Fibroblast of lung (primary cell): Measurements from ENCODE around the gene KIAA1671. TPM values are rescaled to one million over a fixed set of nuclear protein-coding genes. Genes with fewer than 3 reads are reported as not detected.

ENCODE experiments used
- DNase-seq, 2 donors: peaks; one replicate each; pipeline versions ENCODE4 v3.0.0 to v3.0.0-alpha.2; 2010; ENCODE audit warnings: low read depth in 2 of 2
- H2AFZ ChIP-seq: 2 replicates; pipeline ENCODE4 v1.5.1; 2012; ENCODE audit warnings: low read length, control low read depth, inconsistent platforms
- H3K27ac ChIP-seq: 2 replicates; pipeline ENCODE4 v1.5.1; 2011; ENCODE audit warnings: low read length, control low read depth; ENCODE audit not compliant: insufficient read depth
- H3K27me3 ChIP-seq: 2 replicates; pipeline ENCODE4 v1.5.1; 2011; ENCODE audit warnings: mild to moderate bottlenecking, low read length; ENCODE audit not compliant: control insufficient read depth, insufficient read depth
- H3K36me3 ChIP-seq: 2 replicates; pipeline ENCODE4 v1.5.1; 2011; ENCODE audit warnings: low read length; ENCODE audit not compliant: control insufficient read depth, insufficient read depth
- H3K4me1 ChIP-seq: 2 replicates; pipeline ENCODE4 v1.5.1; 2011; ENCODE audit warnings: low read length; ENCODE audit not compliant: control insufficient read depth, insufficient read depth; ENCODE audit errors: extremely low read depth
- H3K4me2 ChIP-seq: 2 replicates; pipeline ENCODE4 v1.5.1; 2011; ENCODE audit warnings: low read length, control low read depth; ENCODE audit not compliant: insufficient read depth; ENCODE audit errors: extremely low read depth
- H3K4me3 ChIP-seq, 4 experiments: fragments of 200-600 bp in 1 of 4; sonication (generic) in 1 of 4; replicated peaks in 1 of 4; 2 replicates each; pipeline ENCODE4 v1.5.1; 2011 to 2016; ENCODE audit warnings: low read length in 4 of 4, low read depth in 3 of 4, mild to moderate bottlenecking in 3 of 4, control low read depth in 2 of 4, inconsistent platforms in 1 of 4, mixed read lengths in 1 of 4; ENCODE audit not compliant: insufficient read depth in 1 of 4; ENCODE audit errors: control extremely low read depth in 1 of 4
- H3K79me2 ChIP-seq: 2 replicates; pipeline ENCODE4 v1.5.1; 2012; ENCODE audit warnings: mild to moderate bottlenecking, low read length, inconsistent platforms; ENCODE audit not compliant: control insufficient read depth, insufficient read depth
- H3K9ac ChIP-seq: 2 replicates; pipeline ENCODE4 v1.5.1; 2011; ENCODE audit warnings: mild to moderate bottlenecking, low read length, control low read depth; ENCODE audit not compliant: insufficient read depth
- H3K9me3 ChIP-seq: 2 replicates; pipeline ENCODE4 v1.5.1; 2012; ENCODE audit warnings: low read depth, low read length; ENCODE audit not compliant: control insufficient read depth, insufficient read depth
- H4K20me1 ChIP-seq: 2 replicates; pipeline ENCODE4 v1.5.1; 2011; ENCODE audit warnings: low read length; ENCODE audit not compliant: control insufficient read depth, insufficient read depth; ENCODE audit errors: extremely low read depth
- EZH2 ChIP-seq: IDR thresholded peaks from 2 replicates; pipeline ENCODE4 v1.5.1; 2012; ENCODE audit warnings: low read length, control low read depth, mild to moderate bottlenecking; ENCODE audit errors: missing control alignments
- polyA plus RNA-seq, 2 donors: library from polyadenylated mRNA; depleted of rRNA in 1 of 2; stranded (reverse) in 1 of 2; unstranded in 1 of 2; fragments of >200 nt; gene quantifications; 2 replicates each; pipeline ENCODE4 v1.2.1, GENCODE V29; 2011 to 2012; ENCODE audit warnings: missing spikeins in 1 of 2
- total RNA-seq: library from RNA; depleted of rRNA; stranded (reverse); fragments of >200 nt; gene quantifications from 2 replicates; pipeline ENCODE4 v1.2.1, GENCODE V29; 2014
- TF ChIP-seq, protein P1 (sequence below), 2 donors: IDR thresholded peaks in 1 of 2; conservative IDR thresholded peaks in 1 of 2; 1 replicate in 1 of 2; 2 replicates in 1 of 2; pipeline ENCODE4 v1.5.1; 2011 to 2012; ENCODE audit warnings: low read length in 2 of 2, control low read depth in 1 of 2, inconsistent platforms in 1 of 2, low read depth in 1 of 2, mild to moderate bottlenecking in 1 of 2

Gene KIAA1671
- total and polyA plus RNA-seq, 2 donors (not counting 1 experiment from before 2014, with no cell fraction given) = 0.34 to 1.3 TPM

DNA sequence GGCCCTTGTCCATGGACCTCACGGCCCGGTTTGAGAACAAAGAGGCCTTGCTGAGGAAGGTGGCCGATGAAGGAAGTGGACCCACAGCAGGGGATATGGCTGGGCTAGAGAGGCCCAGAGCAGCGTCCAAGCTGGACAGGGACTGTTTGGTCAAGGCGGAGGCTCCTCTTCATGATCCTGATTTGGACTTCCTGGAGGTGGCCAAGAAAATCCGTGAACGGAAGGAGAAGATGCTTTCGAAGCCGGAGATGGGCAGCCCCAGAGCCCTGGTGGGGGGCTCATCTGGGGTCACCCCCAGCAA, 76.3 kb downstream of the KIAA1671 start:
- no peaks in the 10 kb centered on the region for H3K36me3 ChIP-seq
- H3K79me2 ChIP-seq = no peaks in the 10 kb centered on the region
- H3K27ac ChIP-seq = no peak overlapping the region
- no peaks in the 10 kb centered on the region for H3K27me3 ChIP-seq
- H2AFZ ChIP-seq = no peak overlapping the region
- no peak overlapping the region for H3K4me2 ChIP-seq
- no peaks in the 10 kb centered on the region for H3K9me3 ChIP-seq
- no peaks in the 10 kb centered on the region for H4K20me1 ChIP-seq
- TF ChIP-seq, protein P1, sequence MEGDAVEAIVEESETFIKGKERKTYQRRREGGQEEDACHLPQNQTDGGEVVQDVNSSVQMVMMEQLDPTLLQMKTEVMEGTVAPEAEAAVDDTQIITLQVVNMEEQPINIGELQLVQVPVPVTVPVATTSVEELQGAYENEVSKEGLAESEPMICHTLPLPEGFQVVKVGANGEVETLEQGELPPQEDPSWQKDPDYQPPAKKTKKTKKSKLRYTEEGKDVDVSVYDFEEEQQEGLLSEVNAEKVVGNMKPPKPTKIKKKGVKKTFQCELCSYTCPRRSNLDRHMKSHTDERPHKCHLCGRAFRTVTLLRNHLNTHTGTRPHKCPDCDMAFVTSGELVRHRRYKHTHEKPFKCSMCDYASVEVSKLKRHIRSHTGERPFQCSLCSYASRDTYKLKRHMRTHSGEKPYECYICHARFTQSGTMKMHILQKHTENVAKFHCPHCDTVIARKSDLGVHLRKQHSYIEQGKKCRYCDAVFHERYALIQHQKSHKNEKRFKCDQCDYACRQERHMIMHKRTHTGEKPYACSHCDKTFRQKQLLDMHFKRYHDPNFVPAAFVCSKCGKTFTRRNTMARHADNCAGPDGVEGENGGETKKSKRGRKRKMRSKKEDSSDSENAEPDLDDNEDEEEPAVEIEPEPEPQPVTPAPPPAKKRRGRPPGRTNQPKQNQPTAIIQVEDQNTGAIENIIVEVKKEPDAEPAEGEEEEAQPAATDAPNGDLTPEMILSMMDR (conservative IDR thresholded peaks at IDR 0.05 in 1 of 2, IDR thresholded peaks at IDR 0.05 in 1 of 2; ENCODE audit: low read depth in 1 of 2, low read length in 2 of 2) = no peak
- no peak for TF ChIP-seq EZH2
- H3K4me1 ChIP-seq = no peaks in the 10 kb centered on the region
- no peak for DNase-seq
- H3K4me3 ChIP-seq = no peak overlapping the region
- no peak overlapping the region for H3K9ac ChIP-seq

DNA sequence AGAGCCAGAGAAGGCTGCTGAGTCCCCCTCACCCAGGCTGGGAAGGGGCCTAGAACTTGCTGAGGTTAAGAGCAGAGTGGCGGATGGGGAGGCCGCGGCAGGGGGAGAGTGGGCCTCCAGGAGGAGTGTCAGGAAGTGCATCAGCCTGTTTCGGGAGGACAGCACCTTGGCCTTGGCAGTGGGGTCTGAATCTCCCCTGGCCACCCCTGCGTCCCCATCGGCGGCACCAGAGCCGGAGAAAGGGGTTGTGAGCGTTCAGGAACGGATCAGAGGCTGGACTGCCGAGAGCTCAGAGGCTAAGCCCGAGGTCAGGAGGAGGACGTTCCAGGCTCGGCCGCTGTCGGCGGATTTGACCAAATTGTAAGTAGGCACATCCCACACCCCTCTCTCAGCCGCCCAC, 76.7 kb downstream of the KIAA1671 start:
- H2AFZ ChIP-seq = no peak overlapping the region
- H3K9me3 ChIP-seq = no peaks in the 10 kb centered on the region
- no peak overlapping the region for H3K27ac ChIP-seq
- H3K9ac ChIP-seq = no peak overlapping the region
- H3K4me1 ChIP-seq = no peaks in the 10 kb centered on the region
- no peak overlapping the region for H3K4me3 ChIP-seq
- DNase-seq = no peak
- no peaks in the 10 kb centered on the region for H3K79me2 ChIP-seq
- H3K27me3 ChIP-seq = no peaks in the 10 kb centered on the region
- no peak overlapping the region for H3K4me2 ChIP-seq
- H4K20me1 ChIP-seq = no peaks in the 10 kb centered on the region
- TF ChIP-seq, protein P1 (conservative IDR thresholded peaks at IDR 0.05 in 1 of 2, IDR thresholded peaks at IDR 0.05 in 1 of 2; ENCODE audit: low read depth in 1 of 2, low read length in 2 of 2) = no peak
- no peaks in the 10 kb centered on the region for H3K36me3 ChIP-seq

DNA sequence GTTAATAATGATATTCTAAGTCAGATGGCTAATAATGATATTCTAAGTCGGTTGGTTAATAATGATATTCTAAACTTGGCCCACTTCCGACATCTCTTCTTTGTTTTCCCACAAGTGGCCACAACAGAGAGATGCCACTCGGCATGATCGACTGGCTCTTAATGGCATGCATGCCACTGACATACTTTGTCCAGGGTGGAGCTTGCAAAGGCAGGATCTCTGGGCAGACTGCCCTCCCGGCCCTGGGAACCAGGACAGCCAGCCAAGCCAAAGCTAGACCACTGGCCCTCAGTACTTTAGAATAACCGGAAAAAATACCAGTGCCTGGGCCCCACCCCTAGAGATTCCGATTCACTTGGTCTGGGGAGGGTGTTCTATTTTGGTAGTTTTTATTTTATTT, 78.1 kb downstream of the KIAA1671 start:
- no peak overlapping the region for H3K4me3 ChIP-seq
- no peaks in the 10 kb centered on the region for H3K27me3 ChIP-seq
- no peak overlapping the region for H3K27ac ChIP-seq
- H3K4me1 ChIP-seq = no peaks in the 10 kb centered on the region
- H2AFZ ChIP-seq = no peak overlapping the region
- no peaks in the 10 kb centered on the region for H4K20me1 ChIP-seq
- TF ChIP-seq, protein P1 (conservative IDR thresholded peaks at IDR 0.05 in 1 of 2, IDR thresholded peaks at IDR 0.05 in 1 of 2; ENCODE audit: low read depth in 1 of 2, low read length in 2 of 2) = no peak
- TF ChIP-seq EZH2 = no peak
- DNase-seq = peak in 1 of 2 donors; percentile 66
- H3K79me2 ChIP-seq = no peaks in the 10 kb centered on the region
- no peaks in the 10 kb centered on the region for H3K9me3 ChIP-seq
- H3K4me2 ChIP-seq = no peak overlapping the region
- H3K36me3 ChIP-seq = no peaks in the 10 kb centered on the region
- H3K9ac ChIP-seq = no peak overlapping the region
